ENCODE data around the gene TMEM131.
"Not testable (repeated sequence)": the region's sequence is repeated elsewhere in the genome, so short reads cannot be mapped to it uniquely, and the experiment has no call there.

The TMEM131 gene

DNA sequence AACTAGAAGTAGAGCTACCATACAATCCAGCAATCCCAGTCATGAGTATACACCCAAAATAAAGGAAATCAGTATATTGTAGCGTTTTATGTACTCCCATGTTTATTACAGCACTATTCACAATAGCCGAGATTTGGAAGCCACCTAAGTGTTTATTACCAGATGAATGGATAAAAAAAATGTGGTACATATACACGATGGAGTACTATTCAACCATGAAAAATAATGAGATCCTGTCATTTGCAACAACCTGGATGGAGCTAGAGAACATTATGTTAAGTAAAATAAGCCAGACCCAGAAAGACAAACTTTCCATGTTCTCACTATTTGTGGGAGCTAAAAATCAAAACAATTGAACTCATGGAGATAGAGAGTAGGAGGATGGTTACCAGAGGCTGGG lies 131.9 kb downstream of the TMEM131 start:
- DNase-seq (ENCODE audit: low read depth in 2 of 2) = no peak

DNA sequence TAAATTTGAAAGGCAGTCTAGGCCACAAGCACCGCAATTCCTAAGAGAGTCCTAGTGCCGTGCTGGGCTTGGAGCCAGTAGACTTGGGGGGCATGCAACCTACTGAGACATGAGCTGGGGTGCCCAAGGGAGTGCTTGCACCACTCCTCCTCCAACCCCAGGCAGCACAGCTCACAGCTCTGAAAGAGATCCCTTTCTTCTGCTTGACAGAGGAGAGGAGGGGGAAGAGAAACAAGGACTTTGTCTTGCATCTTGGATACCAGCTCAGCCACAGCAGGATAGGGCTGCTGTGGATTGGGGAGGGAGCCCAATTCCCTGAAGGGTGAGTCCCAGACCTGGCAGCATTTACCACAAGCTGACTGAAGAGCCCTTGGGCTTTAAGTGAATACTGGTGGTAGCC lies 134.6 kb downstream of the TMEM131 start:
- DNase-seq (ENCODE audit: low read depth in 2 of 2) = no peak

DNA sequence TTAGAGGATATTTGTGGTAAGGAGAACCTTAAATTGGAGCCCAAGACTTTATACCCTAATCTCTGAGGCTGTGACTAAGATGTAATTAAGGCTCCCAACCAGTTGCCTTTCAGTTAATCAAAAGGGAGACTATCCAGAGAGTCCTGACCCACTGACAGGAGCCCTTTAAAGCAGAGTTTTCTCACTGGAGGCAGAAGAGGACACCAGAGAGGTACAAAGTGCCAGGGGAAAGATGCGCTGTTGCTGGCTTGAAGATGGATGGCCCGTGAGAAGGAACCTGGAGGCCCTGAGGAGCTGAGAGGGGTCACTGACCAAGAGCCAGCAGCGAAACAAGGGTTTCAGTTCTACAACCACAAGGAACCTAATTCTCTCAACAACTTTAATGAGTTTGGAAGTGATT lies 137.3 kb downstream of the TMEM131 start:
- DNase-seq (ENCODE audit: low read depth in 2 of 2) = no peak

DNA sequence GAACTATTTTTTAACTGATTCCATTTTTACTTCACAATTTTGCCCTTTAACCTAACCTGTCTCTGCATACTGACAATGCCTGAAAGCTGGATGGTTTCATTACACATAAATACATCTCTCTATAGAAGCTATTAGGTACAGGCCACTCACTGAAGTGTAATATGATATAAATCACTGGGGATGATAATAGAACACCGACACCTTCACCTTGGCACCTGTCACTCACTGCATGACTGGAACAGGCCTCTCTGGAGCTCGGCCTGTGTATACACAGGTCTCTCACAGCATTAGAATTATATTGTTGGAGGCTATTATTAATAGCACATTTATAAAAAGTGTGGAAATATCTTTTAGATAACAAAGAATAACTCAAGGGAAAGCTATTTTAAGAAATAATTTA lies 138.2 kb downstream of the TMEM131 start:
- DNase-seq (ENCODE audit: low read depth in 2 of 2) = no peak

DNA sequence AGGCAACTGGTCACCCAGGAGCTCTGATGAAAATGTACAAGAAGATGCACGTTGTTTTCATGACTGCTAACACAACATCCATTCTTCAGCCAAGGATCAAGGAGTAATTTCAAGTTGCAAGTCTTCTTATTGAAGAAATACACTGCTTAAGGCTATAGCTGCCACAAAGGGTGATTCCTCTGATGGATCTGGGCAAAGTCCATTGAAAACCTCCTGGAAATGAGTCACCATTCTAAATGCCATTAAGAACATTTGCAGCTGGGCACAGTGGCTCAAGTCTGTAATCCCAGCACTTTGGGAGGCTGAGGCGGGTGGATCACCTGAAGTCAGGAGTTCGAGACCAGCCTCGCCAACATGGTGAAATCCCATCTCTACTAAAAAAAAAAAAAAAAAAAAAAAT lies 142.7 kb downstream of the TMEM131 start:
- DNase-seq (ENCODE audit: low read depth in 2 of 2) = not testable (repeated sequence)

DNA sequence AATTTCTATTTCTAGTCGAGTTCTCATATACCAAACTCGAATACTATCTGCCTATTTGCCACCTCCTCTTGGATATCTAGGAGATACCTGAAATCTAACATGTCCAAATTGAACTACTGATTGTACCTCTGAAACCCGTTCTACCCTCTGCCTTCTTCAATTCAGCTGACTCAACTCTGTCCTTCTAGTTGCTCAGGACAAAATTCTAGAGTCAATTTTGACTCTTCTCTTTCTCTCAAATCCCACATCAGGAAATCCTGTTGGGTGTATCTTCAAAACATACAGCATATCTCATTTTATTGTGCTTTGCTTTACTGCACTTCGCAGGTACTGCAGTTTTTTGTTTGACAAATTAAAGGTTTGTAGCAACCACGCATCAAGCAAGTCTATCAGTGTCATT lies 144.6 kb downstream of the TMEM131 start:
- no peak for DNase-seq (ENCODE audit: low read depth in 2 of 2)

DNA sequence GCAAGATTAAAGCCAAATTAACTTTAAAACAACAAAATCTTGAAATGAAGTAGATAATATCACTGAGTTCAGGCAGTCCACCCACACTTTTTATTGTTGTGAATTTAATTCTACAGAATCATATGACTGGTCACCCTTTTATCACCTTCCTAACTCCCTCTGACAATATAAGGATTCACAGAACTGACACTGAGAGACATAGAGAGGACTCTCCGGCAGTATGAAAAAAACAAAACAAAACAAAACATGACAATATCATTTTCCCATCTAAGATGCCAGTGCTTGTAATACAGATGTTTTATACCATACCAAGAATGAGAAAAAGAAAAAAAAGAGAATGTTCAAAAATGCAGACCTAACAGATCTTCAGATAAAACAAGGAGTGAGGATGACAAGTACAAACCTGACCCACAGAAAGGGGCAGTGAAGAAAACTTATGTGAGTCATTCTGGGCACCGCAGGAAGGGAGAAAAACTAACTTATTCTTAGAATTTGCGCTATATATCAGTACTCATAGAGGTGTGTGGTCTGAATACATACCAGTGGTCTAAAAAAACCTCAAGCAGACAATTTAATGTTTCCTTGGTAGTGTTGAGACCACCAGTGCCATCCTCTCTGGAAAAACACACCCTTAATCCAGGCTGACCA lies 145.7 kb downstream of the TMEM131 start:
- no peak for DNase-seq (ENCODE audit: low read depth in 2 of 2)

DNA sequence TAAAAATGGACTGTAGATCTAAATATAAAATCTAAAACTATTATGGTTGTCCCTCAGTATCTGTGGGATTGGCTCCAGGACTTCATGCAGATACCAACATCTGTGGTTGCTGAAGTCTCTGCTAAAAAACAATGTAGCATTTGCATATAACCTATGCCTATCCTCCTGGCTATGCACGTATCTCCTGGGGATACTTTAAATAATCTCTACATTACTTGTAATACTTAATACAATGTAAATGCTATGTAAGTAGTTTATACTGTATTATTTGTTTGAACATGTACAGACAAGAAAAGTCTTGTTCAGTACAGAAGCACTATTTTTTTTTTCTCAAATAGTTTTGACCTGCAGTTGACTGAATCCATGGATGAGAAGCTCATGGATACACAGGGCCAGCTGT lies 147.4 kb downstream of the TMEM131 start:
- no peak for DNase-seq (ENCODE audit: low read depth in 2 of 2)

DNA sequence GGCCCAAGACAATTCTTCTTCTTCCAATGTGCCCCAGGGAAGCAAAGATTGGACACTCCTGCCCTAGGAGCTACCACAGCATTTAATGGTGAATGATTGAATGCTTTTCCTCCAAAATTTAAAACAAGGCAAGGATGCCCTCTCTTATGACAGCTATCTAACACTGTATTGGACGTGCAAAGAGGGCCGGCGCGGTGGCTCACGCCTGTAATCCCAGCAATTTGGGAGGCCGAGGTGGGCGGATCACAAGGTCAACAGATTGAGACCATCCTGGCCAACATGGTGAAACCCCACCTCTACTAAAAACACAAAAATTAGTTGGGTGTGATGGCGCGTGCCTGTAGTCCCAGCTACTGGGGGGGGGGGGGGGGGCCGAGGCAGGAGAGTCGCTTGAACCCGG lies 149.0 kb downstream of the TMEM131 start:
- not testable (repeated sequence) for DNase-seq (ENCODE audit: low read depth in 2 of 2)

DNA sequence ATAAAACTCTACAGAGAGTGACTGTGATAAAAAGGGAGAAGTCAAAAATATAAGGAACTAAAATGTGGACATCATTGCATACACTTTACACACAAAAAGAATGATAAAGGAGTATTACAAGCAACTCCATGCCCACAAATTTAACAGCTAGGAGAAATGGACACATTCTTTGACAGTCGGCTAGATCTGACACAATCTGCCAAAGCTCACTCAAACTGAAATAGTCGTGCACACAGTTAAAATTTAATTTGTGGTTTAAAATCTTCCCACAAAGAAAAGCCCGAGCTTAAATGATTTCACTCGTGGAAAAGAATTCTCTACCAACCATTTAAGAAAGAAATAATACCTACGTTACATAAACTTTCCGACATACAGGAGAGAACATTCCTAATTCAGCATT lies 149.9 kb downstream of the TMEM131 start:
- no peak for DNase-seq (ENCODE audit: low read depth in 2 of 2)

DNA sequence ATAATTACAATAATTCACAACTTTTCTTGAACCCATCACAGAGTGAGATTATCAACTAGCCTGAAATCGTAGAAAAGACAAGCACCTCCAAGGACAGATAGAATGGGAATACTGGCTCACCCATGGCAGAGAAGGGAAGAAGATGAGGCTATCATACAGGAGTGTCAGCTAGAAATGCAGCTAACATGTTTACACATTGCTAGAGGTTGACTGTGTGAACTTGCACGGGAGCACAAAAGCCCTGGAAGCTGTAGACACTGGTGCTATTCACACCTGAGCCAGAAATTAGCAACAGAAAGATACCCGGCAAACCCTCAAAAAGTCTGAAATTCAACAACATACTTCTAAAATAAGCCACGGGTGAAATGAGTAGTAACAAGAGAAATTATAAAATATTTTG lies 150.6 kb downstream of the TMEM131 start:
- DNase-seq (ENCODE audit: low read depth in 2 of 2) = no peak

DNA sequence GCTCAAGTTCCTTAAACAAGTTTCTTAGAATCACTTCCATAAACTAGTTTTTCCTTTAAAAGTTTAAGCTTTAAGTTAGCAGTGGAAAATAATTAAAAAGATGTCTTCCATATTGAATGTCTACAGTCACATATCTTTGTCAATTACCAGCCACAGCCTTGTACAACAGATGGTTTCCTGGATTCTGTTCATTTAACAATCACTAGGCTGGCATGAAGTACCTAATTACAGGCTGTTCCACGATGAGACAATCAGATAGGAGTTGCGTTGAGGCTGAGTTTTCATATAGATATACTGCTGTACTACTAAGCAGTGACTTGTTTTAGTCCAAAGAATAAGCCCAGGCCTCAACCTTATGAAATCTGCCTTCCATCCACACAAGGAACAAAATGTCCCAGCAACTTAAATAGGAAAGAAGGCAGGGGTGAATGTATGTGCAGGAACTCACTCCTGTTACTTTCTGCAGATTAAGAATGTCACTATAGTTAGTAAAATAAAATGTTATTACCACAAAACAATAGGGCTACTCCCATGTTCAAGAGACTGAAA lies 151.4 kb downstream of the TMEM131 start:
- no peak for DNase-seq (ENCODE audit: low read depth in 2 of 2)

DNA sequence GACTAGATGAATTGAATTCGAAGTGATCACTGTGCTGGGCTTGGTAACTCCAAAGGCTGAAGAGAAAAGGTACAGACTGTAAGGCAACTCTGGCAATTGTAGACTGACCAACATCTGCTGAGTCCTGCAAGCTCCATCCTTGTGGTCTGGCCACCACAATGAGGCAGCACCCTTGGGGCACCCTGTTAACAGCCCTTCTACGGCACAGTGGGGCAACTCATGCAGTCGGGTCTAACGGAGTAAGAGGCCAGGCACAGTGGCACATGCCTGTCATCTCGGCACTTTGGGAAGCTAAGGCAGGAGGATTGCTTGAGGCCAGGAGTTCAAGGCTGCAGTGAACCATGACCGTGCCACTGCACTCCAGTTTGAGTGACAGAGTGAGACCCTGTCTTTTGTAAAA lies 155.6 kb downstream of the TMEM131 start:
- DNase-seq (ENCODE audit: low read depth in 2 of 2) = no peak

DNA sequence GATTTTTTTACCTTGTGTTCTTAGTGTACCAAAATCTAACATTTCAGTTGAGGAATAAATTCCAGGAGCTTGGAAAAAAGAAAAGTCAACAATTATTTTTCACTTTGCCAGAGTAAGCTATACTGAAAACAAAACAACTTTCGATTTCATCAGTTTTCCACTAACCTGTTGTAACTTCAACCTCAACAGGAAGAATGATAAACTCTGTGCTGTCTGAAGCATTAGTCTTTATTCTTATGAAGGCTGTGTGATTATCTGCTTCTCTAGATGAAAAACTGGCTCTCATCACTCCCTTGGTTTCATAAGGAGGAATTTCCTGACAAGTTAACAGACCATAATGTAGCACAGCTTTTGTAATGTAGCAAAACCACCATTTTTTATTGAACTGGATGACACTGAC lies 161.1 kb downstream of the TMEM131 start:
- DNase-seq (ENCODE audit: low read depth in 2 of 2) = no peak

DNA sequence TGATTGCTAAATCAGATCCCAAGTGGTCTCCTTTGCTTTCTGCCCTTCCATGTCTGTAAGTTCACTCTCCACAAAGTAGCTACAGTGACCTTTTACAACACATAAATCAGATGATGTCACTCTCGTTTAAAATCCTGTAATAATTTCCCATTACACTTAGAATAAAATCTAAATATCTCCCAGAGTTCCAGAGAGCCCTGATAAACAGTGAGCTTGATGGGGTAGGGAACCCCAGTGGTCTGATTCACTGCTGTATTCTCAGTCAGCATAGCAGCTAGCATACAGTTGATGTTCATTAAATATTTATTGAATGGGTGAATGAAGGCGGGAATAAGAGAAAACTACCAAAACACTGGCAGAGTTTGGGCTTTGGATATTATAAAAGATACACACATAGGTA lies 164.6 kb downstream of the TMEM131 start:
- no peak for DNase-seq (ENCODE audit: low read depth in 2 of 2)

DNA sequence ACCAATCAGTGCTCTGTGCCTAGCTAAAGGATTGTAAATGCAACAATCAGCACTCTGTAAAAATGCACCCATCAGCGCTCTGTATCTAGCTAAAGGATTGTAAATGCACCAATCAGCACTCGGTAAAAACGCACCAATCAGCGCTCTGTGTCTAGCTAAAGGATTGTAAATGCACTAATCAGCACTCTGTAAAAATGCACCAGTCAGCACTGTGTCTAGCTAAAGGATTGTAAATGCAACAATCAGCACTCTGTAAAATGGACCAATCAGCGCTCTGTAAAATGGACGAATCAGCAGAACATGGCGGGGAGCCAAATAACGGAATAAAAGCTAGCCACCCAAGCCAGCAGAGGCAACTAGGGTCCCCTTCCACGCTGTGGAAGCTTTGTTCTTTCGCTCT lies 166.5 kb downstream of the TMEM131 start:
- not testable (repeated sequence) for DNase-seq (ENCODE audit: low read depth in 2 of 2)

DNA sequence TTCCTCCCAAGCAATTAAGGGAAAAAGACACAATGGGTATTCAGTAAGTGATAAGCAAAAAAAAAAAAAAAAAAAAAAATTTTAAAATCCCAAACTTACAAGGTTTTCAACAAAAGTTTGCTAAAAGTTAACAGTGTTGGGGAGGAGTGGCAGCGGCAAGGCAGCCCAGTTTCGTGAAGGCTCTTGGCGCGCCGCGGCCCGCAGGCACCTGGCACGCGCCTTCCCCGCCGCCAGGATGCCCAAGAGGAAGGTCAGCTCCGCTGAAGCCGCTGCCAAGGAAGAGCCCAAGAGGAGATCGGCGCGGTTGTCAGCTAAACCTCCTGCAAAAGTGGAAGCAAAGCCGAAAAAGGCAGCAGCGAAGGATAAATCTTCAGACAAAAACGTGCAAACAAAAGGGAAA lies 168.7 kb downstream of the TMEM131 start:
- not testable (repeated sequence) for DNase-seq (ENCODE audit: low read depth in 2 of 2)

DNA sequence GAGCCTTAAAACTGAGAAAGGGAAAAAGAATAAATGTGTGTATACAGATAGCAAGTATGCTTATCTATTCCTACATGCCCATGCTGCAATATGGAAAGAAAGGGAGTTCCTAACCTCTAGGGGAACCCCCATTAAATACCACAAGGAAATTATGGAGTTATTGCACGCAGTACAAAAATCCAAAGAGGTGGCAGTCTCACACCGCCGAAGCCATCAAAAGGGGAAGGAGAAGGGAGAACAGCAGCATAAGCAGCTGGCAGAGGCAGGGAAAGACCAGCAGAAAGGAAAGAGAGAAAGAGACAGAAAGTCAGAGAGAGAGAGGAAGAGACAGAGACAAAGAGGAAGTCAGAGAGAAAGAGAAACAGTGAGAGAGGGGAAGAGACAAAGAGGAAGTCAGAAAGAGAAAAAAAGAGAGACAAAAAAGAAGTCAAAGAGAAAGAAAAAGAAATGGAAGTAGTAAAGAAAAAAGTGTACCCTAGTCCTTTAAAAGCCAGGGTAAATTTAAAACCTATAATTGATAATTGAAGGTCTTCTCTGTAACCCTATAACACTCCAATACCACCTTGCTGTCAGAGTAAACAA lies 169.4 kb downstream of the TMEM131 start:
- not testable (repeated sequence) for DNase-seq (ENCODE audit: low read depth in 2 of 2)

DNA sequence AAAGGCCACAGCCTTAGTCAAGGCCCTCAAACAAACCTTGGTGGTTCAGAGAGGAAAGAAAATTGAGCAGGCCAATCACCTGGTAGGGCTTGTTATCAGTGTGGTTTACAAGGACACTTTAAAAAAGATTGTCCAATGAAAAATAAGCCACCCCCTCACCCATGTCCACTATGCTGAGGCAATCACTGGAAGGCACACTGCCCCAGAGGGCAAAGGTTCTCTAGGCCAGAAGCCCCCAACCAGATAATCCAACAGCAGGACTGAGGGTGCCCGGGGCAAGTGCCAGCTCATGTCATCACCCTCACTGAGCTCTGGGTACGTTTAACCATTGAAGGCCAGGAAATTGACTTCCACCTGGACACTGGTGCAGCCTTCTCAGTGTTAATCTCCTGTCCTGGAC lies 171.7 kb downstream of the TMEM131 start:
- not testable (repeated sequence) for DNase-seq (ENCODE audit: low read depth in 2 of 2)

DNA sequence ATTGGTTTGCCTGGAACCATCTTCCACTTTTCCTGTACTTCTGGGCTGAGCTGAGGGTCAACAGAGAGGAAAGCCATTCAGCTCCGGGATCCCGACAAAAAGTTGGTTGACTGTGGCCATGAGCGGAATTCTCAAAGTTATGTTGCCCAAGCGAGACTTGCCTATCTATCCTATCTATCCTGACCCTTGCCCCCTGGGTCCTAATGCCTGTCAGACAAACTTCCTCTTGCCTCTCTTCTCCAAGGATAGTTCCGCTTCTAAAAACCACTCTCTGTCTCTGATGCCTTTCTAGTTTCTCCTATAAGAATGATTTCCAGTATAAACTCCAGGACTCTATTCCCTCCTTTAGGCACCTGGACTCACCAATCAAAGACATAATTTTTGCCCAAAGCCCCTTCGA lies 173.9 kb downstream of the TMEM131 start:
- DNase-seq (ENCODE audit: low read depth in 2 of 2) = not testable (repeated sequence)

DNA sequence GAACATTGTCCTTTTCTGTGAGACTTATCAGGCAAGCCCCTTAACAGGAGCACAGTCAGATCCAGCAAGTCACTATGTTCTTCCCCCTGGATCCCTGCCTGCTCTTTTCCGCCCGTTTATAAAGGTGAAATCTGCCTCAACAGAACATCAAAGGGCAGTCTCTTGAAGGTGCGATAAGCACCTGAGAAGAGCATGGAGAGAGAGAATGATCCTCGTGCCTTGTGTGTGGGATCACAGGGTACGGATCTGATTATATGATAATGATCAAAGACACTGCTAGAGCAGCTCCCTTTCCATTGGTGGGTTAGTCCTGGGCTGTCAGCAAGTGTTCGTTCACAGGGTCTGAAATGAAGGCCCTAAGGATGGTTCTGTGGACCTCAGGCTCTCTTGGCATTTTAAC lies 176.0 kb downstream of the TMEM131 start:
- no peak for DNase-seq (ENCODE audit: low read depth in 2 of 2)

DNA sequence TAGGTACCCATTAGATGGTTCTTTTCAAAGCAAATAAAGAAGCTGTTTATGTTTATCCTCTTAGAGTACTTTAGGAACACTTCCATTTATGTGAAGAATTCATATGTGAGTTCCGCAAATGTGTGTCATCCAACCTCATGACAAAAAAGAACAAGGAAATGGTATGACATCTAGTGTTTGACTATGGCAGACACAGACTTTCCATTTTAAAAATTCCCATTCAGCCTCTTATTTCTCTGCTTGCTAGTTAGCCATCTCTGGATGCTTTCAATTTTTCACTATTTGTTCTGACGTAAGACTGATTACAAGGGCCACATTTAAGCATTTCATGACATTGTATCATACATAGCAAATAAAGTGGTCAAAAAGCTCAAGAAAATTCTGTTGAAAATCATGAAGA lies 179.3 kb downstream of the TMEM131 start:
- DNase-seq (ENCODE audit: low read depth in 2 of 2) = no peak

DNA sequence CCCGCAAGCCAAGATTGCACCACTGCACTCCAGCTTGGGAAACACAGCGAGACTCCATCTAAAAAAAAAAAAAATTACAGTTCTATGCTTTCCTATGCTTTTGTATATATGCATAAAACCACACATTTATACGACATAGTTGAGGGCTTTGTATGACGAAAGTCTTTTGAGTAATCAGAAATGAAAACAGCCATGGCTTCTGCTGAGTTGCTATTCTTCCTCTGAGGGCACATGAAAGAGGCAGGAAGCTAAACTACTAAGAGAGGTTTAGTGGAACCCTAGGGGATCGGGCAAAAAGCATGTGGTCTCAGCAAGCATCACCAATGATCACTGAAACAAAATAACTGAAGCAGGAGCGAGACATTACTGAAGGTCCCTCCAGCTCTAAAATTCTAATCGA lies 182.8 kb downstream of the TMEM131 start:
- DNase-seq (ENCODE audit: low read depth in 2 of 2) = no peak

DNA sequence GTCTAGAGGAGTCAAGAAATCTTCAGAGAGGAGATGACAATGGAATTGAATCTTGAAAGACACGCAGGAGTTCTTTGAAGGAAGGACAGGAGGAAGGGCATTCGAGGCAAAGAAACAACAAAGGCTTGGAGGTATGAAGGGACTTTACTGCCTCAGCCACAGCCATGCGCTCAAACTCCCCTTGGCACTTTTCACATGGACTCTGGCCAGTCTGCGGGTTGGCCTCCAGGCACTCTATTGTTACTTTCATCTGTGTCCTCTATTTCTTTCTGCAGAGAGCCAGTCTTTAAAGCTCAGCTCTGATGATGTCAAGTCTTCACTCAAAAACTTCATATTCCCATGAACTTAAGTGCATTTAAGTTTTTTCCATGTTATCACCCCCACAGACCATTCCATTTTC lies 186.9 kb downstream of the TMEM131 start:
- no peak for DNase-seq (ENCODE audit: low read depth in 2 of 2)

All from stimulated activated CD4-positive, alpha-beta T cell treated with anti-CD3 and anti-CD28 coated beads, Interleukin-1b, Interleukin-23, amount 100 ng/mL, for 1 hour (primary cell).